PFSK-1 (cell line): ENCODE data around the gene PRSS53.

Experiments
- SIN3A ChIP-seq: IDR thresholded peaks from 2 replicates; pipeline ENCODE4 v1.6.1; 2012; ENCODE audit warnings: mild to moderate bottlenecking, low read length, moderate library complexity, borderline replicate concordance; ENCODE audit not compliant: insufficient read depth
- TAF1 ChIP-seq: IDR thresholded peaks from 2 replicates; pipeline ENCODE4 v1.6.1; 2012; ENCODE audit warnings: low read length, control low read depth, borderline replicate concordance; ENCODE audit not compliant: insufficient read depth

DNA sequence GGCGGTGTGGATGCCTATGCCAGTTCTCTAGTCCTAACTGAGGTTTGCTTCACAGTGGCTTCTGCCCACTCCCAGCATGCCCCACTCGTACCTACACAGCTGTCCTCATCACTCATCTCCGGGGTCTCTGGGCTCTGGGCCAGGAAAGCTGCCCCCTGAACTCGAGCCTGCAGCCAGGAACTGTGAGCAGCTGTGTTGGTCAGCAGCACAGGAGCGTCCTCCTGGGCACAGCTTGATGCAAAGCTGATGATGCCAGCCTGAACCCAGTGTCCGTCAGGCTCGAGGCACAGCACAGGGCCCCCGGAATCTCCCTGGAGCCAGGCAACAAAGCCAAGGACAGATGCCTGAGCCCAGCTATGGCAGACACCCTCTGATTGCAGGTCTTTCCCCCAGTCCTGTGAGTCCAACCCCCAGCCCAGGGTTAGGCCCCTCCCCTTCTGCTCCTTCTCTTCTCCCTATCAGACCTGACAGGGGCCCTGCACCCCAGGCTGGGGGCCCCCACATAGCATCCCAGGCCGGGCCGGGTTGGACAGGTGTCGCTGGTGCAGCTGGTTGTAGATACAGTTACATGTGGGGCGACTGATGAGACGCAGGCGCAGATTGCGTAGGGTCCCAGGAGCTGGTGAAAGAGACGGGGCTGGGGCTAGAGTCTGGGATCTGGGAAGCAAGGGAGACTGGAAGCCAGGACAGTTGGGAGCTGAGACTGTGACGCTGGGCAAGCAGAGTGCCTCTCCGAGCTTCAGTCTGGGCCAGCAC, 2.7 kb downstream of the PRSS53 start:
- TF ChIP-seq TAF1 (no peak), SIN3A (no peak)
